ENCODE results near the gene SNRPD3.
"Not testable (repeated sequence)": the region's sequence is repeated elsewhere in the genome, so short reads cannot be mapped to it uniquely, and the experiment has no call there.

Gene SNRPD3

DNA sequence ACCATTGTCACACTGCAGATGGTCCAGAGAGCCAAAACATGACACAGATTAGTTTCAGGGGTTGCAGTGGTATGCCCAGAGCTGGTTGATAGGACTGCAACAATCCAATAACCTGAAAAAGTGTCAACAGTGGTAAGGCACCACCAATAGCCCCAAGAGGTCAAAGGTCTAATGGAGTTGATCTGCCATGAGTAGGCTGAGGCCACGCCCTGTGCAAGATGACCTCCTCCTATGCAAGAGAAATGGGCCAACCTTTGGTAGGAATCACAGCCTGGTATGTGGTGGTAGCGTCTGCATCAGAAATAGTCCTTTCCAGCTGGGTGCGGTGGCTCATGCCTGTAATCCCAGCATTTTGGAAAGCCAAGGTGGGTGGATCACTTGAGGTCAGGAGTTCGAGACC lies 20.5 kb upstream of the SNRPD3 start:
- DNase-seq: no peak

DNA sequence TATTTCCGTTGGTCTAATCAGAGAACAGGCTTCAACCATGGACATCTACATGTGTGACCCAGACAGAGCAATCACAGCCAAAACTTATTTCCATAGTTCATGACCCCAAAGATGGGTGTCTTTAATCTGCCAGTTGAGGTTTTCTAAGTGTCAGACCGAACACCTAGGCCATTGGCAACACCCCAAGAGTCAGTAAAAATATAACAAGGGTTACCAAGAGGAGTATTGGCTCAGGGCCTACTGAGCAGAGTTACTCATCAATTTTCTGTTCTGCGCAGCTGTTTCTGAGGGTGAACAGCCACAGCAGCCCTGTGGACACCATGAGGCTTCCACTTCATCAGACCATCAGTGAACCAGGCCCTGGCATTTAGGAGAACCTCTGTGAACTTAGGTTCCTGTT lies 19.7 kb upstream of the SNRPD3 start:
- DNase-seq: no peak

DNA sequence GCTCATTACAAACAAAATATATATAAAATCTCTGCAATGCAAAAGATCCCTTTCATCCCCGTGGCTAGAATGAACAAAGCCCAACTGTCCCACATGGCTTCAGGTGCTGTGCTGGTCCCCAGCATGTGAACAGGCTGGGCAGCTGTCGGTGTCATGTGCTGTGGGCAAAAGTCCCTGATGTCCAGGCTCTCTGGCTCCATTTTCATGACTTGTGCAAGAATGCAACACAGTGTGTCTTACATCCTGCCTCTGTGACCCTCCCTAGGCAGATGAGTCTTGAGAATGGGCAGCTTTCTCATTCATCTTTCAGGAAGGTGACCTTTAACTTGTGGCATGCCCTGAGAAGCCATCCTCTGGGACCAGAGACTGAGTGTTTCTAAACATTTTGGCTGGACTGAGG lies 15.3 kb upstream of the SNRPD3 start:
- no peak for DNase-seq

DNA sequence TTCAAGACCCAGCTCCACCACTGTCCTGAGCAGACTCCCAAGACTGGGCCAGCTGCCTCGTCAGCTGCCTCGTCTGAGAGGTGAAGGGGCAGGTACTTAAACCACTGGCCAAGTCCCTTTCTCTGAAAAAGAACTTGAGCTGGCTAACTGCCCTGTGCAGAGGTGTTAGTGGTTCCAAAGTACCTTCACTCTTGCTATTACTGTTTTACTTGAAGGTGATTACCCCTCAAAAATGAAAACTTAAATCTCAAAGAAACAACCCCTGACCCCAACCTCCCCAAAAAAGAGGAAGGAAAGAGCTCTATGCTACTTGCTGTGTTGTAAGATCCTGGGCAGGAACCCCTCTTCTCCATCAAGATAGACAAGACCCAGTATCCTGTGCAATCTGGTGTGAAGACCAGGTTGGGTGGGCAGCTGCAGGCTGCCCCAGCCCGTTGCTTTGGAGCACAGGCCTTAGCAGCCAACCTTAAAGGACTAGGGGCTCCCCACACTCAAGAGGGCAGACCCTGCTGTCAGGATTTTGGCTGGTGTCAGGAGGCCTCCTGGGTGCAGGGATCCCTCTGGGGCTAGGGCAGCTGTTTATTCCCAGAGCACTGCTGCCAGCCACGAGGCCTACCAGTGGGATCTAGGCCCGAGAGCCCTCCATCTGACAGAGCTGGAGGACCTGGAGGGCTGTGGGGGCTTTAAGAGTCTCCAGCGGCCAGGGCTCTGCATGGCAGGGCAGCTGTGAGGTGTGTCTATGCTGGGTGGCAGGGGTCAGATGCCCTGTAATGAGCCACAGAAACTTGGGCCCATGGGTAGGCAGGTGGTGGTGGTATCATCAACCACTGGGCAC lies 13.9 kb upstream of the SNRPD3 start:
- DNase-seq: no peak

DNA sequence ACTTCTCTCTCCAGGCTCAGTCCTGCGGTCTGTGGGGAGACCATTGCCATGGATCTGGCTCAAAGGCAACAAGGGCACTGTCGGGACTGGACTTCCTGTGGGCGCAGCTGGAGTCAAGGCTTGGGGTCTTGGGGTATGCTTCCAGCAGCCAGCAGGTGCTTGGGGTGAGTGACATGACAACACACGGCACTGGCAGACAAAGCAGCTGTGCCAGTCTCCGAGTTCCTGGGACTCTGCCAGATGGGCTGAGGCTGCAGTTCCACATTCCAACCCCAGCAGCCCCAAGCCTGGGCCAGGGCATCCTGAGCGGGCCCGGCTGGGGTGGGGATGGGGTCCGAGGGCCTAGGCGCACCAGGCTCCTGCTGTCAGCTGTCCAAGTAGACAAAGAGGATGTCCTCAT lies 13.2 kb upstream of the SNRPD3 start:
- DNase-seq: no peak

DNA sequence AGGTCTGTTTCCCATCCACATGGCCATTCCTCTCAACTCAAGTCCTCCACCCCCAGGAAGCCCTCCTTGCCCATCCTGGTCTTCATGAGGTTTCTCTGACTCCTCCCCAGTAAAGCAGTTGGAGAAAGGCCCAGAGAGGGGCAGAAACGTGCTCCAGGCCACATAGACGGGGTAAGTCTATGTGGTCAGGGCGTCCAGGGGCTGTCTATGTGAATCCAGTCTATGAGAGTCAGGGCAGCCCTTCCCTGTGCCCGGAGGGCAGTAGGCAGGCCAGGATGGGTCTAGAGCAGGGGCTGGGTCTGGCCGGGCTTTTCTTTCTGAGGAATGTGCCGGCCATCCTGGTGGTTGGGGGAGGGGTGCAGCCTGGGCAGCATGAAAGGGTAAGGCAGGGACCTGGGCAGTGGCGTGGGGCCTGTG lies 12.6 kb upstream of the SNRPD3 start:
- no peak for DNase-seq

DNA sequence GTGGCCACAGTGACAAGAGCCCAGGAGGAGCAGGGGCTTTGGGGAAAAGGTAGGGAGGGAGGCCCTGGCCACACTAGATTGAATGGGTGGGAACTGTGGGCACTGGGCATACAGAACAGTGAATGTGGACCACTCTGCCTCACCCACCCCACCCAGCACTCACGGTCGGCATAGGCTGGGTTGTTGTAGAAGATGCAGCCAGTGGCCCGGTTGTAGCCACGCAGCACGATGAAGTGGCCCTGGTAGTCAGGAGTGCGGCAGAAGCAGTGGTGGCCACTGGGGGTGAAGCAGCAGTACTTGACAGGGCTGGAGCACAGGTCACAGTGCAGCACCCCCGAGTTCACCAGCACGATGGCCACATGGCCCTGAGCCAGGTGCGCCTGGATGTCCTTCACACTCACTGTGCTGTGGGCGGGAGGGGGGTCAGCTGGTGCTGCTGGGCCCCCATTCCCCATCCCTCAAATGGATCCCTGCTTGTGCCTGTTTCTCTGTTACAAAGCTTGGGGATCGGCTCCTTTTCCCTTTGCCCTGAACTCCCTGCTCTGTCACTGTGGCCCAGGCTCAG lies 12.0 kb upstream of the SNRPD3 start:
- DNase-seq: no peak

DNA sequence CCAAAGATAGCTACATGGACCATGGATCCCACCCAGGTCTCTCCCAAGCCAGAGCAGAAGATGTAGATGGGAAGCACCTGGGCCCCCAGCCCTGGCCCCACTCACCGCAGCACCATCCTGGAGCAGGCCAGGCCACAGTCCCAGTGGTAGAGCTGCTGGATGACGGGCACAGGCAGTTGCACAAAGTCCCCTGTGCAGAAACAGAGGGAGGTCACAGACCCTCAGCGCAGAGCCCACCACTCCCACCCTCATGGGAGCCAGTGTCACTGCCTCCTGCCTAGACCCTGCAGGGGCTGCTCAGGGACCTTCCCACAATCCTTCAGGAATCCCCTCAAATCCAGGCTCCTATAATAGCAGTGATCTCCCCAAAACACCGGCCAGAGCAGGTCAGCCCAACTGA lies 7.0 kb upstream of the SNRPD3 start:
- DNase-seq: no peak

DNA sequence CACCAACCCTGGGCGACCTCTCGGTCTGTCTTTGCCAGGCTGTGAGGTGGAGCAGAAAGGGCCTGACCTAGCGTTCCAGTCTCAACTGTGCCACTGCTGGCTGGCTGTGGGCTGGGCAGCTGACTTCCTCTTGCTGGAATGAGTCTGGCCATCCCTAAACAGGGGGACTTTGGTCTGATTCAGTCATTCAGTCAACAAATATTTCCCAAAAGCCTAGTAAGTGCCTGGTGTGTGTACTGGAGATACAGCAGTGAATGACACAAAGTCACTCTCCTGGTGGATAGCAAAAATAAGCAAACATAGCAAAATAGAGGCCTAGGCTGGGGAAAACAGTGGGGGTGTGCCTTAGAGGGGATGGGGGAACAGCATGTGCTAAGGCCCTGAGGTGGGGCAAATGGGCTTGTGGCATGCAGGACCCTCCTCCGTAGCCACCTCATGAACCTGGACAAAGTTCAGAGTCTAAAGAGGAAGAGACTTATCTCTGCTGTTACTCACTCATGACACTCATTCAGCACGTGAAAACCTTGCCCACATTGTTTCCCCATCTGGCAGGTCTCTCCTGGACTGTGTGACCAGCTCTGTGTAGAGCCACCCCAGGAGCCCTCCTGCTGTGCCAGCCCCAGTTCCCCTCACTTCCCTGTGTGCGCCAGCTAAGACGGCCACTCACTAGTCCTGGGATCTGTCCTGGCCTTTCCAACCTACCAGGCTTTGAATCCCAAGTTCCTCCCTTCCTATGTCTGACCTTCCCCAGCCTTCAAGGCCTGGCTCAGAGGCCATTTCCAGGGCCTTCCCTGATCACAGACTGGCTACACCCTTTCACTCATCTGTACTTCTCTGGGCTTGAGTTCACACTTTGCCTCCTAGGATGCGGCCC lies 5.5 kb upstream of the SNRPD3 start:
- DNase-seq: no peak

DNA sequence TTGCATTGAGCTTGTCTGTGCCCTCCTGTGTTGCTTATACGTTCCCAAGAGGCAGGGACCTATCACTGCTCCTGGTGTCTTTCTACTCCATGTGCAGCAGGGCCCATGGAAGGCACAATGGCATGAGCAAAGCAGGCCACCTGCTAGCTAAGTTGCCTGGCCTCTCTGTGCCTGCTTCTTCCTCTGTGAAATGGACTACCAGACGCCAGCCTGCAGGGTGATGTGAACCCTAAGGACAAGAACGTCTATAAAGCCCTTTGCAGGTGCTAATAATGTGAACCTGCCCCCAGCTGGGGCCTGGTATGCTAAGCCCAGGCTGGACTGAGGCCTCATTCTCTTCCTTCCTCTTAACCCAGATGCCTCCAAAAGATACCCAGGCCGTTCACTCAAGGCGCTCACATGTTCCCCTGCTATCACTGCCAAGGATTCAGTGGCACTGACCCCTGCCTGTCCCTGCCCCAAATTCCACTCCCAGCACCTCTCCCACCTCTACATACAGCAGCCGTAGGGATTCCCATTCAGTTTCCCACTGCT lies 4.8 kb upstream of the SNRPD3 start:
- DNase-seq: no peak

DNA sequence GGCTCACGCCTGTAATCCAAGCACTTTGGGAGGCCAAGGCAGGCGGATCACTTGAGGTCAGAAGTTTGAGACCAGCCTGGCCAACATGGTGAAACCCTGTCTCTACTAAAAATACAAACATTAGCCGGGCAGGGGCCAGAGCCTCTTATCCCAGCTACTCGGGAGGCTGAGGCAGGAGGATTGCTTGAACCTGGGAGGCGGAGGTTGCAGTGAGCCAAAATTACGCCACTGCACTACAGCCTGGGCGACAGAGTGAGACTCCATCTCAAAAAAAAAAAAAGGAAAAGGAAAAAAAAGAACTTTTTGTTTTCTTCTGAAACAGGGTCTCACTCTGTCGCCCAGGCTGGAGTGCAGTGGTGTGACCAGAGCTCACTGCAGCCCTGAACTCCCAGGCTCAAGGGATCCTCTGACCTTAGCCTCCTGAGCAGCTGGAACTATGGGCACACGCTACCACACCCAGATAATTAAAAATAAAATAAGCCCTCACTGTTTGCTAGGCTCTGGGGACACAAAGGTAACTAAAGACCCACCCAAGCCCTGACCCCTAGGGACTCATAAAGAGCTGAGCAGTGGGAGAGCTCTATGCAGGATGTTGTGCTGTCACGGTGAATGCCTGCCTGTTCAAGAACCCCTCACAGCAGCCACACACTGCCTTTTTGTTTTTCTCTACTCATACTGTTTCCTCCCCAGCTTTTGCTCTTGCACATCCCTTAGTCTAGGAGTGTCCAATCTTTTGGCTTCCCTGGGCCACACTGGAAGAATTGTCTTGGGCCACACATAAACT lies 3.1 kb upstream of the SNRPD3 start:
- not testable (repeated sequence) for DNase-seq

DNA sequence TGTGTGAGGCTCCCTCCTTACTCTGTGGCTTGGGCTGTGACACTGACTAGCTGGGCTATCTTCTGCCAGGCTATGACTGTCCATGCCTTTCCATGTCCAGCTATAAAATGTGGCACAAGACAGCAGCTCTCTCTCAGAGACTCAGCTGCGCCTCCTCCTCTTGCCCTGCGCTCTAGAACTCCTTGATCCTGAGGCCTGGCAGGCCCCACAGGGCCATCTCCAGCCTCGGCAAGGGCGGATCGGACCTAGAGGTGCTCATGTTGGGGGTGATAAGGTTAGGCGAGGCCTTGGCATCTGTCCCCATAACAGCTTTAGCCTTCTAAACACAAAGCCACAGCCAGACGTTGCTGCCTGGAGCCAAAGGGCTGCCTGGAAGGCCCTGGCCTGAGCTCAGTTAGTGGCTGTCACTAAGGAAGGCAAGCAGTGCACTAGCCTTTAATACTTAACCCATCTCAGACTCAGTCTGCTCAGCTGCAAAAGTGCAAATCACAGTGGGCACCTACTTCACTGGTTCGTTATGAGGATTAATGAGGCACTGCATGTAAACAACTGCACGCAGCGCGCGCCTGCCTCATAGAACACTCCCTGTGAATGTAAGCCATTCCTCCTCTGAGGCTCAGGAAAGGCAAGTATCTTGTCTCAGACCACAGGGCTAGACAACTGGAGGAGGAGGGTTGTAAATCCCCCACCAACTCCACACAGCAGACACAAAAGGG lies 2.0 kb upstream of the SNRPD3 start:
- peak; percentile 19 for DNase-seq

DNA sequence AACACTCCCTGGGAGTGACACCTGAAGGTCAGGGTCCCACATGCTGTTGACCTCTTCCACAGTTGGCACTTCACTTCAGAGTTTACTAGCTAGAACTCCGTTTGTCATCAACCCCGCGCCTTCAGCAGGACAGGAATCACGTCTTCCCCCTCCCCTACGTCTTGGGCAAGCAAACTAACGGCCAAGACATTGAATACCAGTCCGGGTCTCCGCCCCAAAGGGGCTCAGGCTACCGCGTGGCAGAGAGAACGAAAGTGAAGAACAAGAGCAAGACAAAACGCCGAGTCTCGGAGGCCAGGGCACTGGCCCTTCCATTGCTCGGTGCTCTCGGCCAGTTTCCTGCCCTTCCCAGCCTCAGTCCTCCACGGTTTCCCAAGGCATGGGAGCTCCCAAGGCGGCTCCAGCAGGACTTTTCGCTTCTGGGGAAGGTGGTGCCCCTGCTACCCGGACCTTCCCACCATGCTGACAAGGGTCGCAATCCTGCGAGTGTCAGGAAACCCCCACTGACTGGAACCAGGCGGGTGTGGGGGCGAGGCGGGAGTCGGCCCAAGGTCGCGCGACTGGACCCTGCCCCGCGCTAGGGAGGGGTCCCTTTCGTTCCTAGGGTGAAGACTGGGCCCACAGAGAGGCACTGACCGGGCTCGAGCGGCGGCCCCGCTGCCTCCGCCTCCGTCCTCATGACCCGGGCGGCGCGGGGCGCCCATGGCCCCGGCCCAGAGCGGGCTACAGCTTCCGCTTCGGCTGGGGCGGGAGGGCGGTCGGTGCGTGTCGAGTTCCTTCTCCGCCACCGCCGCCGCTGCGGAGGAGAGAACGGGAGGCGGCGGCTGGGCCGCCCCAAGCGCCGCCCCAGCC lies 1.3 kb upstream of the SNRPD3 start, which contains the start of gene GUCD1:
Gene GUCD1 (minus strand): TSS at position 826 of the 852 bp plus-strand sequence. CDS start 147 bp downstream, at position 679.
- DNase-seq: peak; percentile 45

DNA sequence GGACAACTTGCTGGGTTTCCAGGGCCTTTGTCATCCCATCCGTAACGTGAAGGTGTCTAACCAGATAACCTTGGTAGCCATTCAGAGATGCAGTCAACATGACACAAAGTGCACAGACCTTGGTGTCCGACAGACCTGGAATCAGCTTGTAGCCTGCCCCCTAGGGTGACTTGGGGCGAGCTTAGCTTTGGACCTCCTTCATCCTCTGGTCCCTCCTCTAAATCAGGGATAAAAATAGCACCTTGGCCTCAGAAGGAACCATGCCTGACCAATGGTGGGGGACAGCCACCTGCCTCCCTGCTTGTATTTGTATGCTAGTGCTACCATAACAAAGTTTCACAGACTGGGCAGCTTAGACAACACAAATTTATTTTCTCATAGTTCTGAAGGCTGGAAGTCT lies 3.7 kb downstream of the SNRPD3 start:
- DNase-seq: no peak

DNA sequence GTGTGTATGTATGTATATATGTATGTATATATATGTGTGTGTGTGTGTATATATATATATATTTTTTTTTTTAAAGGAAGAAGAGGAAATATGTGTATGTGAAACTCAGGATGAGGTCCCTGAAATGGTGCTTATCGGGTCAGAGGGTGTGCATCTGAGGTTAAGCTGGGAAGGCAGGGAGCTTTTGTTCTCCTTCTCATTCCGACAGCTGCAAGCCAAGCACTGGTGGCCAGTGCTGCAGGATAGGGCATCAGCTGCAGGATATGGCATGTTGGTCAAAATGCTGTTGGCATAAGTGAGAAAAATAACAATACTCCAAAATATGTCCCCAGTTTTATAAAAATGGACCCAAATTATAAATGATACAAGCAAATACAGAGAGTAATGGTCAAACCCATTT lies 7.4 kb downstream of the SNRPD3 start:
- no peak for DNase-seq

DNA sequence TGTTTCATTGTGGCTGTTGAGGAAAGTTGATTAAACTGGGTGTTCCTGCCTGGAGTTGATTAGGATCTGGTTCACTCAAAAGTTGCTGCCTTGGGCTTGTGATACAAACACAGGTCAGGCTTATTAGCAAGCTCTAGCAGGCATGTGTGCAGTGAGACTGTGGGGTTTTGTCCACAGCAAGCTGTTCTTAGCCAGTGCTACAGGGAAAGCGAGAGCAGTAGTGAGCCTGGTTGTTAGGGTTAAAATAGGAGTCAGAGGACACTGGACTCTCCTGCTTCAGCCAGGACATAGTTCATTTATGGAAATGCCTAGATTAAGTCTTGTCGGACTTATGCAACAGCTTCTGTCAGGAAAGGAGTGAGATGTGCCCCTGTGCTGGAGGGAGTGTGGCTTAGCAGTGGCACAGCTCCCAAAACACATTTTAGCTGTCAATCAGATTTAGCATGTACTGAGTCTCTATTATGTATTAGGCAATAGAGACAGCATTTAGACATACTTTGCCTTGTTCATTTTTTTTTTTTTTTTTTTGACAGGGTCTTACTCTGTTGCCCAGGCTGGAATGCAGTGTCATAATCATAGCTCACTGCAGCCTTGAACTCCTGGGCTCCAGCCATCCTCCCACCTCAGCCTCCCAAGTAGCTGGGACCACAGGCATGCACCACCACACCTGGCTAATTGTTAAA lies 8.7 kb downstream of the SNRPD3 start:
- no peak for DNase-seq

DNA sequence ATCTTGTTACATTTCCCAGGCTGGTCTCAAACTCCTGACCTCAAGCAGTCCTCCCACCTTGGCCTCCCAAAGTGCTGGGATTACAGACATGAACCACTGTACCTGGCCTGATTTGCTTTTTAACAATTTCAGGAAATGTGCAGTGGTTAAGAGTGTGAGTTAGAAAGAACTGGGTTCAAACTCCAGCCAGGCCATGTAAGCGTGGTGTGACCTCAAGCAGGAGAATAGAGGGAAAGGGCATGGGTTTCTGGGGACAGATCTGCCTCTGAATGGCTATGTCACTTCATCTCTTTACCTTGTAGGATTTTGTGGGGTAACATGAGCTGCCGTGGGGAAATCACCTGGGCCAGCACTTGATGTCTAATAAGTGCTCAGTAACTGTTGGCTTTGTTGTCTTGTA lies 9.3 kb downstream of the SNRPD3 start:
- no peak for DNase-seq

DNA sequence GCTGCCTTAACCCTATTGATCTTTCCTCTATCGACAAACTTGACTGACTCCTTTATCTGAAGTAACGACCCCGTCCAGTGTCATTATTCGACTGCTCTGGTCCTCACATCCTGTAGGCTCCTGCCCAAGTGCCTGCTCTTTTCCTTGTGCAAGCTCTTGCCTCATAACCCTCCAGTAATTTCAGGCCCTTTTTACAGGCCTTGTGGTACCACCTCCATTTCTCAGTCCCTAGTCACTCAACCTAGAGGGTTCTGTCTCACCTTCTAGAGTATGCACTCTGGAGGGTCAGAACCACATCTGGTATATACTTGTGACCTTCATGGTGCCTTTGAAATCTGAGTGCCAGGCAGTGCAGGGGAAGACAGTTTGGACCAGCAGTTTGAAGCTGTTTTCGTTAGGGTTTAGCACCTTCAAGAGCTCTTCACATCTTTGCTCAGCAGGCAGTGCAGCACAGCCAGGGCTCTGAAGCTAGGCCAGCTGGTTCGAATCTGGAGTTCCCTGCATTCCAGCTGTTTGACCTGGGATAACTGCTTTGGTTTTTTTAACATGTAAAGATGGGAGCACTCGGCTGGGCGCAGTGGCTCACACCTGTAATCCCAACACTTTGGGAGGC lies 11.2 kb downstream of the SNRPD3 start:
- no peak for DNase-seq

DNA sequence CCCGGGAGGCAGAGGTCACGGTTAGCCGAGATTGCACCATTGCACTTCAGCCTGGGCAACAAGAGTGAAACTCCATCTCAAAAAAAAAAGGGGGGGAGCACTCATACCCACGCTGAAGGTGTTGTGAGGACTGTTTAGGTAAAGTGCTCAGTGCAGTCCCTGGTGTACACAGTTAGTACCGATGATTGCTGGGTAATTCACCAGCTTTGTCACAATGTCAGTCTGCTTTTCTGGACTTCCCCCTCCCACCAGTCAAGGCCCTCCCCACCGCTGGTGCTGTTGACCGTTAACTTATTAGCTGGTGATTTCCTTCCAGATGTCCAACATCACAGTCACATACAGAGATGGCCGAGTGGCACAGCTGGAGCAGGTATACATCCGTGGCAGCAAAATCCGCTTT lies 11.9 kb downstream of the SNRPD3 start:
- DNase-seq: no peak

DNA sequence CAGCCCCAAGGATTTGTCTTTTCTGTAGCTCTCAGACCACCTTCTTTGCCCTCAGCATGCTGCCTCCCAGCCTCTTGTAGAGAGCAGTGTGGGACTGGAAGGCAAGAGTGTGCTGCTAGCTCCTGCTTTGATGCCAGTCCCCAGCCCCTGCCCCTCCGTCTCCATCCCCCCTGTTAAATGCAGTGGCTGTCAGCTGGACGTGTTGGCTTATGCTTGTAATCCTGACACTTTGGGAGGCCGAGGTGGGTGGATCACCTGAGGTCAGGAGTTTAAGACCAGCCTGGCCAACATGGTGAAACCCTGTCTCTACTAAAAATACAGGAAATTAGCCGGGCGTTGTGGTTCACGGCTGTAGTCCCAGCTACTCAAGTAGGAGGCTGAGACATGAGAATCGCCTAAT lies 15.5 kb downstream of the SNRPD3 start:
- DNase-seq: no peak
